ENCODE data around the gene AQP1.

The AQP1 gene

DNA sequence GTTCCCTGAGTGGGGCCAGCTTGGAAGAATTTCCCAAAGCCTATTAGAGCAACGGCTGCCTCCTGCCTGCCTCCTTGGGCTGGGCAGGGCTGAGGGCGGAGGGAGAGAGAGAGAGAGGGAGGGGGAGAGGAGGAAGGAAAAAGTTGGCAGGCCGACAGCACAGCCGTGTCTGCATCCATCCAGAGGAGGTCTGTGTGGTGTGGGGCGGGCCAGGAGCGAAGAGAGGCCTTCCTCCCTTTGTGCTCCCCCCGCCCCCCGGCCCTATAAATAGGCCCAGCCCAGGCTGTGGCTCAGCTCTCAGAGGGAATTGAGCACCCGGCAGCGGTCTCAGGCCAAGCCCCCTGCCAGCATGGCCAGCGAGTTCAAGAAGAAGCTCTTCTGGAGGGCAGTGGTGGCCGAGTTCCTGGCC lies at the start of gene AQP1:
AQP1 (plus strand) TSS at position 293 of the 409 bp plus-strand sequence; CDS start at position 350, 57 bp downstream.
- Histone ChIP-seq H3K27ac (peak within 1 kb of the TSS; percentile 27), H3K36me3 (ENCODE audit: control insufficient read depth, insufficient read depth, low read length) (no peaks in the 10 kb centered on the region), H3K4me1 (peaks cover 5% of the 10 kb centered on the region), H3K27me3 (ENCODE audit: control insufficient read depth, insufficient read depth, low read length) (no peaks in the 10 kb centered on the region), H3K9me3 (ENCODE audit: control insufficient read depth, low read length) (no peaks in the 10 kb centered on the region), H3K9ac (no peak within 1 kb of the TSS), H3K4me3 (ENCODE audit: low read depth, low read length) (peak within 1 kb of the TSS; percentile 42), H3K79me2 (no peaks in the 10 kb centered on the region), H2AFZ (no peak within 1 kb of the TSS), H3K4me2 (ENCODE audit: low read length) (no peak within 1 kb of the TSS)
- TF ChIP-seq, protein P1, sequence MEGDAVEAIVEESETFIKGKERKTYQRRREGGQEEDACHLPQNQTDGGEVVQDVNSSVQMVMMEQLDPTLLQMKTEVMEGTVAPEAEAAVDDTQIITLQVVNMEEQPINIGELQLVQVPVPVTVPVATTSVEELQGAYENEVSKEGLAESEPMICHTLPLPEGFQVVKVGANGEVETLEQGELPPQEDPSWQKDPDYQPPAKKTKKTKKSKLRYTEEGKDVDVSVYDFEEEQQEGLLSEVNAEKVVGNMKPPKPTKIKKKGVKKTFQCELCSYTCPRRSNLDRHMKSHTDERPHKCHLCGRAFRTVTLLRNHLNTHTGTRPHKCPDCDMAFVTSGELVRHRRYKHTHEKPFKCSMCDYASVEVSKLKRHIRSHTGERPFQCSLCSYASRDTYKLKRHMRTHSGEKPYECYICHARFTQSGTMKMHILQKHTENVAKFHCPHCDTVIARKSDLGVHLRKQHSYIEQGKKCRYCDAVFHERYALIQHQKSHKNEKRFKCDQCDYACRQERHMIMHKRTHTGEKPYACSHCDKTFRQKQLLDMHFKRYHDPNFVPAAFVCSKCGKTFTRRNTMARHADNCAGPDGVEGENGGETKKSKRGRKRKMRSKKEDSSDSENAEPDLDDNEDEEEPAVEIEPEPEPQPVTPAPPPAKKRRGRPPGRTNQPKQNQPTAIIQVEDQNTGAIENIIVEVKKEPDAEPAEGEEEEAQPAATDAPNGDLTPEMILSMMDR (IDR thresholded peaks at IDR 0.05), result no peak

DNA sequence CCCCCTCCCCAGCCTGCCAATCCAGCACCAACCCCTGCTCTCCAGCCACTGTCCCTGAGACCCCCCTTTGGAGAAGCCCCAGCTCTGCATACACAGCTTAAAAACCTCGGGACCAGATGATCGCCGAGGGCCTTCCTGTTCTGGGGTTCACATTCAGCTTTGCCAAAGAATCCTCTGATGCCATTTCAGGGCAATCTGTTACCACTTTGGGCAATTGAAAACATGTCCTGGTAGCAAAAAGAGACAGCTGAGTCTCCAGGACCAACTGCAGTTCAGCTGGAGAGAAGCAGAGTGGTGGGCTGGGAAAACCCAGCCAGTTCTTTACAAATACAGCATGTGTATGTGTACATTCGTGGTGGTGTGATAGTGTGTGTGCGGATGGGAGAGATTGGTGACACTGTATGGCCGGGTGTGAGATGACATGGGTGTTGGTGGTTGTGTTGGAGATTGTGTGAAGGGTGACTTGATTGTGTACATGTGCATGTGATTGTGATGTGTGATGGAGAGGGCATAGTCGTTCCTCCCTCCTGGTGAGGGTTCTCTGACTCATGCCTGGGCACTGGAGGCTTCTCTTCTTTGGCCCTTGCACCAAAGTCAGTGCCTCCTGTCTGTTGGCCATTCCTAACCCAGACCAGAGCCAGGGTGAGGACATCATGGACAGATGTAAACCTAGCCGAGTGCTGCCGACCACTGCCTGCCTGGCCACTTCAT lies 48.5 kb upstream of the AQP1 start:
- no peak overlapping the region for H2AFZ ChIP-seq
- H3K27ac ChIP-seq, result no peak overlapping the region
- TF ChIP-seq, protein P1 (IDR thresholded peaks at IDR 0.05), result no peak
- no peaks in the 10 kb centered on the region for H3K36me3 ChIP-seq (ENCODE audit: control insufficient read depth, insufficient read depth, low read length)
- H3K27me3 ChIP-seq (ENCODE audit: control insufficient read depth, insufficient read depth, low read length), result no peaks in the 10 kb centered on the region
- H3K4me3 ChIP-seq (ENCODE audit: low read depth, low read length), result no peak overlapping the region
- no peaks in the 10 kb centered on the region for H3K9me3 ChIP-seq (ENCODE audit: control insufficient read depth, low read length)
- H3K4me1 ChIP-seq, result no peaks in the 10 kb centered on the region
- no peak overlapping the region for H3K4me2 ChIP-seq (ENCODE audit: low read length)
- H3K79me2 ChIP-seq, result no peaks in the 10 kb centered on the region
- H3K9ac ChIP-seq, result no peak overlapping the region

DNA sequence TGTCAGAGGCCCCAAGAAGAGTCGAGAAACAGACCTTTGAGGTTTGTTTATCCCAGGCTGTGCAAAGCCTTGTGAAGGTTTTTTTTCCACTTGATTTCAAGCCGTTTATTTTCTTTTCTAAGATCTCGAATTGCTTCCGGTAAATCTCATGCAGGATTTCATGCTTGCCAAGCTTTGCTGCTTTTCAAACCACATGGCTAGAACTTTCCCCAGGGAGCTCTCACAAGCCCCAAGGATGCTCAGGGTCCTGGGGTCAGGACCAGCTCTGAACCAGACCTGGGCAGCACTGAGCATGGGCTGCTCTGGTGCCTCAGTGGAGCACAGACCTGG lies 48.0 kb upstream of the AQP1 start:
- H3K27ac ChIP-seq, result no peak overlapping the region
- H3K79me2 ChIP-seq, result no peaks in the 10 kb centered on the region
- no peaks in the 10 kb centered on the region for H3K27me3 ChIP-seq (ENCODE audit: control insufficient read depth, insufficient read depth, low read length)
- no peak overlapping the region for H2AFZ ChIP-seq
- H3K4me1 ChIP-seq, result no peaks in the 10 kb centered on the region
- no peaks in the 10 kb centered on the region for H3K36me3 ChIP-seq (ENCODE audit: control insufficient read depth, insufficient read depth, low read length)
- no peak overlapping the region for H3K4me2 ChIP-seq (ENCODE audit: low read length)
- TF ChIP-seq, protein P1 (IDR thresholded peaks at IDR 0.05), result no peak
- no peak overlapping the region for H3K4me3 ChIP-seq (ENCODE audit: low read depth, low read length)
- H3K9ac ChIP-seq, result no peak overlapping the region
- no peaks in the 10 kb centered on the region for H3K9me3 ChIP-seq (ENCODE audit: control insufficient read depth, low read length)

DNA sequence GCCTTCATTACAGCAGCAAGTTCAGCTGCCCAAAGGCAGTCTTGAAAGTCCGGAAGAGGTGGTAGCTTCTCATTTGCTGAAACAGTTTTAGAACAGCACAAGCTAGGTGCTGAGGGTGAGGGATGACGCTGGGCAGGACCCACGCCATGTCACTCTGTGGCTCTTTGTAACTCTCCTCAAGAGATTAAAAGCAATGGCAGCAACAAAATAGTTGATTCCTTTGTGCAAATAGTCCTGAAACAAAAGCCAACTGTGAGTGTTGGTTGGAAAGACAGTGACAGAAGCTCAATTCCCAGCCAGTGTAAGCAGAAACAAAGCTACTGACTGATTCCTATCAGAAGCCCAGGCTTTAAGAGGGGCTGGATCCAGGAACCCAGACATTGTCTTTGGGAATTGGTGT lies 47.6 kb upstream of the AQP1 start:
- Histone ChIP-seq H3K4me1 (no peaks in the 10 kb centered on the region), H3K4me2 (ENCODE audit: low read length) (no peak overlapping the region), H3K4me3 (ENCODE audit: low read depth, low read length) (no peak overlapping the region), H3K9ac (no peak overlapping the region), H3K27ac (no peak overlapping the region), H3K36me3 (ENCODE audit: control insufficient read depth, insufficient read depth, low read length) (no peaks in the 10 kb centered on the region), H3K9me3 (ENCODE audit: control insufficient read depth, low read length) (no peaks in the 10 kb centered on the region), H2AFZ (no peak overlapping the region), H3K27me3 (ENCODE audit: control insufficient read depth, insufficient read depth, low read length) (no peaks in the 10 kb centered on the region), H3K79me2 (no peaks in the 10 kb centered on the region)
- TF ChIP-seq, protein P1 (IDR thresholded peaks at IDR 0.05), result no peak

DNA sequence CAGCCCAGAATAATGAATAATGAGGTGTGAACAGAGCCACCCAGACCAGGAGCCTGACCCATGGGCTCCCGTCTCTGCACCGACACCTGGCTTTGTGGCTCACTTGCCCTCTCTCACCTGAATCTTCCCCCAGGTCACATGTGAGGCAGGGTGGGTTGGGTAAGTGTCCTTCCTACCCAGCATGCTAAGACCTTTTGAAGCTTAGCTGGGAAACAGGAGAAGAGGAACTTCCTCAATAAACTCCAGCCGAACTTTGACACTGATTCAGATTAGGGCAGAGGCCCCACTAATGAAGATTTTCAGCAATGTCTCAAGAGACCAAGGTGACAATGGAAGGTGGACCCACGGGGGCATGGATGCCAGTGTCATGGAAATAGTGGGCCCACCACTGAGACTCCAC lies 46.6 kb upstream of the AQP1 start:
- Histone ChIP-seq H3K36me3 (ENCODE audit: control insufficient read depth, insufficient read depth, low read length) (no peaks in the 10 kb centered on the region), H3K4me3 (ENCODE audit: low read depth, low read length) (no peak overlapping the region), H3K4me1 (no peaks in the 10 kb centered on the region), H3K4me2 (ENCODE audit: low read length) (no peak overlapping the region), H2AFZ (no peak overlapping the region), H3K79me2 (no peaks in the 10 kb centered on the region), H3K27me3 (ENCODE audit: control insufficient read depth, insufficient read depth, low read length) (no peaks in the 10 kb centered on the region), H3K9me3 (ENCODE audit: control insufficient read depth, low read length) (no peaks in the 10 kb centered on the region), H3K27ac (no peak overlapping the region), H3K9ac (no peak overlapping the region)
- TF ChIP-seq, protein P1 (IDR thresholded peaks at IDR 0.05), result no peak
